GM12892 (cell line): ENCODE data around the gene ACAP1.
A peak's percentile ranks its signal among the peaks of the same experiment; 100 is the strongest.

Experiments used
- POLR2A ChIP-seq: IDR thresholded peaks from 2 replicates; pipeline ENCODE4 v1.6.1; 2011; ENCODE audit warnings: low read depth, low read length, control low read depth
- POLR2AphosphoS5 ChIP-seq: IDR thresholded peaks from 2 replicates; pipeline ENCODE4 v1.6.1; 2011; ENCODE audit warnings: low read depth, low read length, control low read depth
- TAF1 ChIP-seq: IDR thresholded peaks from 2 replicates; pipeline ENCODE4 v1.6.1; 2011; ENCODE audit warnings: low read depth, mild to moderate bottlenecking, control low read depth, low read length, borderline replicate concordance

DNA sequence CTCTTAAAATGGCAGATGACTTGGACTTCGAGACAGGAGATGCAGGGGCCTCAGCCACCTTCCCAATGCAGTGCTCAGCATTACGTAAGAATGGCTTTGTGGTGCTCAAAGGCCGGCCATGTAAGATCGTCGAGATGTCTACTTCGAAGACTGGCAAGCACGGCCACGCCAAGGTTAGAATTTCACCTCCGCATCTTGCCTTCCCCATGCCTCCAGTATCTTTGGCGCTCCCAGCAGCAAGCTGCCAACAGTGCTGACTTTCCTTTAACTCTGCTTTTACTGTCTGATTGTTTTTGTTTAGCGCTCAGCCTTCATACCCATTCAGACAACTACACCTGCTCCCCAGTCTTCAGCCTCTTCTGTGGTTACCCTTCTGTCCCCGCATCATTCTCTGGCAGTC is 26.7 kb upstream of the ACAP1 start:
- TF ChIP-seq POLR2AphosphoS5 (0 out of 2 replicates have a peak, but pooled peaks have one; percentile 7), TAF1 (no peak), POLR2A (0 out of 2 replicates have a peak, but pooled peaks have one; percentile 31)
